CD4-positive, alpha-beta T cell (primary cell): Measurements from ENCODE around the gene ACTN4. TPM values are rescaled to one million over a fixed set of nuclear protein-coding genes. Genes with fewer than 3 reads are reported as not detected.

Experiments
- ATAC-seq: fragments of 200-7000 bp; cut with Tn5 transposase; one replicate; pipeline ENCODE4 v1.10.0; 2022; ENCODE audit warnings: mild to moderate bottlenecking; ENCODE audit not compliant: poor library complexity
- CTCF ChIA-PET: fragments of 350-600 bp; sonication (Branson Sonifier 250); formaldehyde crosslinking; loops from one replicate; lab custom pipeline; 2021; ENCODE audit warnings: antibody characterized with exemption, inconsistent platforms; lab: Charles Lee
- POLR2A ChIA-PET: fragments of 350-600 bp; sonication (Branson Sonifier 250); formaldehyde crosslinking; loops from one replicate; lab custom pipeline; 2021; ENCODE audit warnings: antibody characterized with exemption, inconsistent platforms; lab: Charles Lee
- DNase-seq, 14 experiments: peaks; one replicate each; pipeline ENCODE4 v3.0.0-alpha.2; 2013 to 2020; ENCODE audit warnings: mixed read lengths in 2 of 14
- H3K27ac ChIP-seq, 2 donors: one replicate each; pipeline versions ENCODE4 v1.5.1 to v1.7.0; 2013; ENCODE audit warnings: low read length in 2 of 2, low read depth in 1 of 2, mild to moderate bottlenecking in 1 of 2
- H3K27me3 ChIP-seq, 2 experiments: 1 replicate in 1 of 2; 2 replicates in 1 of 2; pipeline versions ENCODE4 v1.6.1 to v1.7.0; 2013; ENCODE audit warnings: low read length in 2 of 2, control low read depth in 1 of 2, mild to moderate bottlenecking in 1 of 2, moderate library complexity in 1 of 2; ENCODE audit not compliant: insufficient read depth in 2 of 2, control insufficient read depth in 1 of 2
- H3K36me3 ChIP-seq: one replicate; pipeline ENCODE4 v1.6.1; 2013; ENCODE audit warnings: low read length, control low read depth; ENCODE audit not compliant: insufficient read depth
- H3K4me1 ChIP-seq: one replicate; pipeline ENCODE4 v1.6.1; 2013; ENCODE audit warnings: low read length, control low read depth; ENCODE audit not compliant: insufficient read depth
- H3K4me3 ChIP-seq: one replicate; pipeline ENCODE4 v1.5.1; 2013; ENCODE audit warnings: mild to moderate bottlenecking, low read length, moderate library complexity
- H3K9me3 ChIP-seq, 2 experiments: 1 replicate in 1 of 2; 2 replicates in 1 of 2; pipeline versions ENCODE4 v1.6.1 to v1.7.0; 2013; ENCODE audit warnings: low read length in 2 of 2, mild to moderate bottlenecking in 2 of 2, control low read depth in 1 of 2, moderate library complexity in 1 of 2; ENCODE audit not compliant: control insufficient read depth in 1 of 2, insufficient read depth in 1 of 2
- H3K27ac Mint-ChIP-seq: one replicate; pipeline ENCODE4 v1.8.0; 2020; ENCODE audit warnings: mixed read lengths
- H3K27me3 Mint-ChIP-seq: one replicate; pipeline ENCODE4 v1.8.0; 2021; ENCODE audit warnings: mixed read lengths
- H3K36me3 Mint-ChIP-seq: one replicate; pipeline ENCODE4 v1.8.0; 2021; ENCODE audit warnings: low read depth, mixed read lengths
- H3K4me1 Mint-ChIP-seq: one replicate; pipeline ENCODE4 v1.8.0; 2021; ENCODE audit warnings: low read depth, mixed read lengths
- H3K4me3 Mint-ChIP-seq: one replicate; pipeline ENCODE4 v1.8.0; 2020; ENCODE audit warnings: mild to moderate bottlenecking, mixed read lengths
- H3K9me3 Mint-ChIP-seq: one replicate; pipeline ENCODE4 v1.8.0; 2020; ENCODE audit warnings: mixed read lengths
- intact Hi-C, 2 experiments: fragments of 100-400 bp; cut with DNase I in 1 of 2; cut with micrococcal nuclease in 1 of 2; formaldehyde crosslinking; loops; one replicate each; pipeline versions ENCODE4 v1.15.1 to v1.9.0; 2023 to 2025; cut with DNase I, micrococcal nuclease
- total RNA-seq, 174 experiments: library from RNA in 2 of 174; stranded (reverse) in 2 of 174; gene quantifications; one replicate each; pipeline ENCODE4 v1.2.3 and lab custom pipeline; 2021 to 2026
- TF ChIP-seq, protein P1 (sequence below): fragments of 200-600 bp; IDR thresholded peaks from one replicate; pipeline ENCODE4 v1.8.0; 2022; ENCODE audit warnings: antibody characterized with exemption, mild to moderate bottlenecking

ACTN4 gene
- total RNA-seq, 2 experiments from 2014 or later, result 70.3 to 84.0 TPM

DNA sequence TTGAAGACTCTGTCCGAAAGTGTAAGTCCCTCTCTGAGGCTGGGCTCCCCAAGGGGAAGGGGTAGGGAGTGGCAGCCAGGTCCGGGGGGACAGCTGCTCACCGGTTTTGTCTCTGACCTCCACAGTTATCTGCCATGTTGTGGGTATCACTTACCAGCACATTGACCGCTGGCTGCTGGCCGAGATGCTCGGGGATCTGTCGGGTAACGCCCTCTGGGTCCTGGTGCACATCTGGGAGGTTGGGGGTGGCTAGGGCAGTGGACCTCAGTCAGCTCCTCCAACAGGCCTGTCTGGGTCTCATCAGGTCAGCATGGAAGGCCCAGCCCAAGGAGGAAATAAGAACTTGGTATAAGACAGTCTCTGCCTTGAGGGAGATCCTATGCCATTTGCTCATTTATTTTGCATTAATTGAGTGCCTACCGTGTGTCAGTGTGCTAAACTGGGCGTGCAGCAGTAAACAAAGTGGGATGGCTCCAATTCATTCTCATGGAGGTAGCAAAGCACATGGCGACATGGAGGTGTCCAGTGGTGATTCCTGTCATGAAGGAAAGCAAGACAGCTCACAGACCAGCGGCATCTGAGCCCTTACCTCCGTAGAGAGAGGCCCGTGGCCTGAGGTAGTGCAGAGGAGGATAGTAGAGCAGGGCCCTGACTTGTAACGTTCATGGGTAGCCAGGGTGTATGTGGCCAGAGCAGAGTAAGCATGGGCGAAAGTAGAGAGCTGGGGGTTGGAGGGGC lies 14.8 kb upstream of the ACTN4 start:
- intact Hi-C loops, result no loop called here
- Mint-ChIP-seq H3K4me3 (no peak overlapping the region), H3K27ac (no peak overlapping the region), H3K27me3 (no peaks in the 10 kb centered on the region), H3K36me3 (peaks cover 71% of the 10 kb centered on the region), H3K4me1 (peaks cover 35% of the 10 kb centered on the region), H3K9me3 (no peaks in the 10 kb centered on the region)
- peaks cover 64% of the 10 kb centered on the region for H3K36me3 ChIP-seq
- DNase-seq (no peak), ATAC-seq (no peak)
- H3K27me3 ChIP-seq, result no peaks in the 10 kb centered on the region
- TF ChIP-seq, protein P1, sequence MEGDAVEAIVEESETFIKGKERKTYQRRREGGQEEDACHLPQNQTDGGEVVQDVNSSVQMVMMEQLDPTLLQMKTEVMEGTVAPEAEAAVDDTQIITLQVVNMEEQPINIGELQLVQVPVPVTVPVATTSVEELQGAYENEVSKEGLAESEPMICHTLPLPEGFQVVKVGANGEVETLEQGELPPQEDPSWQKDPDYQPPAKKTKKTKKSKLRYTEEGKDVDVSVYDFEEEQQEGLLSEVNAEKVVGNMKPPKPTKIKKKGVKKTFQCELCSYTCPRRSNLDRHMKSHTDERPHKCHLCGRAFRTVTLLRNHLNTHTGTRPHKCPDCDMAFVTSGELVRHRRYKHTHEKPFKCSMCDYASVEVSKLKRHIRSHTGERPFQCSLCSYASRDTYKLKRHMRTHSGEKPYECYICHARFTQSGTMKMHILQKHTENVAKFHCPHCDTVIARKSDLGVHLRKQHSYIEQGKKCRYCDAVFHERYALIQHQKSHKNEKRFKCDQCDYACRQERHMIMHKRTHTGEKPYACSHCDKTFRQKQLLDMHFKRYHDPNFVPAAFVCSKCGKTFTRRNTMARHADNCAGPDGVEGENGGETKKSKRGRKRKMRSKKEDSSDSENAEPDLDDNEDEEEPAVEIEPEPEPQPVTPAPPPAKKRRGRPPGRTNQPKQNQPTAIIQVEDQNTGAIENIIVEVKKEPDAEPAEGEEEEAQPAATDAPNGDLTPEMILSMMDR, result no peak
- CTCF ChIA-PET, result interaction anchor here (3.8 kb wide), 1 partner anchor 230 kb away, joined by 40 read pairs; the partner anchor contains the start of gene FAM98C
- POLR2A ChIA-PET, result no interaction called here
- H3K4me1 ChIP-seq, result peaks cover 28% of the 10 kb centered on the region
- H3K27ac ChIP-seq, result no peak overlapping the region
- H3K4me3 ChIP-seq, result no peak overlapping the region
- no peaks in the 10 kb centered on the region for H3K9me3 ChIP-seq

DNA sequence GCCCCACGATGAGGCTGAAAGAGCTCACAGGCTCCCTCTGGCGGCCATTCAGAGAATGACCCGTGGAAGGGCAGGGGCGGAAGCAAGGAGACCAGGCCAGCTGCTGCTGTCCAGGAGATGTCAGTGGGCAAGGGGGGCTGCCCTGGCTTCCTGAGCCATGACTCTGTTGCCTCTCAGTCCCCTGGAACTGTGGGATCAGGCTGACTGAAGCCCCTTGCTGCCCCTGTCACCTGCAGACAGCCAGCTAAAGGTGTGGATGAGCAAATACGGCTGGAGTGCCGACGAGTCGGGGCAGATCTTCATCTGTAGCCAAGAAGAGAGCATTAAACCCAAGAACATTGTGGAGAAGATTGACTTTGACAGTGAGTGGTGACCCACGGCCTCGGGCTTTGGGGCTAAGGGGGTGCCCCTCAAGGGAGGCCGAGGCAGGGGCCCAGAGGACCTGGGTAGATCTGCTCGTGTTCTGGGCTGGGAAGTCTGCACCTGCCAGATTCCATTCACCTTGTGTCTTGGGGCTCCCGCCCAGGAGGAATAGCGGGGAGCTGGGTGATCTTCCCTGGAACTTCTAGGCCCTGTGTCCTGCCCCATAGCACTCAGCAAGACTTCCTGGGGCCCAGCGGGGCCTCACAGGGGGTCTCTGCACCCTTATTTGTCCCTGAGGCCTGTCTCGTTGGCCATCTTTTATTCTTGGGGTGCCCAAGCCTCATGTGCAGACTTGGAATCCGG lies 12.5 kb upstream of the ACTN4 start:
- peak overlapping the region; percentile 74 for H3K27ac Mint-ChIP-seq
- Histone ChIP-seq H3K27me3 (no peaks in the 10 kb centered on the region), H3K9me3 (no peaks in the 10 kb centered on the region), H3K27ac (no peak overlapping the region), H3K4me3 (no peak overlapping the region), H3K4me1 (peaks cover 28% of the 10 kb centered on the region), H3K36me3 (peaks cover 42% of the 10 kb centered on the region)
- ChIA-PET POLR2A (interaction anchor here (0.6 to 2.1 kb wide), 10 partner anchors 12 to 547 kb away, joined by 3 to 11 read pairs (median 4); partner anchors contain the start of genes ACTN4, EIF3K, FAM98C and PSMD8), CTCF (interaction anchor here (0.6 to 3.8 kb wide), 24 partner anchors 9 to 1583 kb away, joined by 3 to 40 read pairs (median 4); partner anchors contain the start of genes ACTN4, EIF3K, FAM98C and MAP4K1)
- H3K9me3 Mint-ChIP-seq, result no peaks in the 10 kb centered on the region
- peaks cover 50% of the 10 kb centered on the region for H3K36me3 Mint-ChIP-seq
- no peaks in the 10 kb centered on the region for H3K27me3 Mint-ChIP-seq
- intact Hi-C loops, result loop anchor here (1.0 to 5.0 kb wide), 5 partner anchors 52 to 297 kb away; partner anchors contain the start of genes MRPS12 (in 2 of the 2), SARS2 (in 2 of the 2) and FAM98C (in 1 of the 2)
- DNase-seq (peak; percentile 60 to 84 (median 67)), ATAC-seq (no peak)
- H3K4me3 Mint-ChIP-seq, result peak overlapping the region; percentile 11
- H3K4me1 Mint-ChIP-seq, result peaks cover 35% of the 10 kb centered on the region
- TF ChIP-seq, protein P1, result peak; percentile 95
